Transverse colon (tissue), 4 donors: Measurements from ENCODE around the gene ZNF407. TPM values are rescaled to one million over a fixed set of nuclear protein-coding genes. Genes with fewer than 3 reads are reported as not detected.

Experiments
- DNase-seq: peaks from one replicate; pipeline ENCODE4 v3.0.0-alpha.2; 2019
- H3K27ac ChIP-seq, 4 donors: fragments of 200-600 bp; sonication (generic); 2 replicates each; pipeline ENCODE4 v1.5.1; 2016 to 2018; ENCODE audit warnings: inconsistent platforms in 4 of 4
- H3K27me3 ChIP-seq: fragments of 200-600 bp; sonication (generic); 2 replicates; pipeline ENCODE4 v1.5.1; 2017; ENCODE audit warnings: inconsistent platforms
- H3K36me3 ChIP-seq, 4 donors: fragments of 200-600 bp; sonication (generic); 2 replicates each; pipeline ENCODE4 v1.5.1; 2017 to 2019; ENCODE audit warnings: inconsistent platforms in 4 of 4
- H3K4me1 ChIP-seq, 4 donors: fragments of 200-600 bp; sonication (generic); 2 replicates each; pipeline ENCODE4 v1.5.1; 2017 to 2020; ENCODE audit warnings: inconsistent platforms in 4 of 4
- H3K4me3 ChIP-seq, 4 donors: fragments of 200-600 bp; sonication (generic); 1 replicate in 1 of 4; 2 replicates in 3 of 4; pipeline versions ENCODE4 v1.5.1 to v1.6.1; 2017 to 2019; ENCODE audit warnings: inconsistent platforms in 4 of 4
- H3K9me3 ChIP-seq, 2 donors: fragments of 200-600 bp; sonication (generic); 2 replicates each; pipeline ENCODE4 v1.5.1; 2017 to 2019; ENCODE audit warnings: inconsistent platforms in 2 of 2
- EP300 ChIP-seq: sonication (generic); formaldehyde crosslinking; IDR thresholded peaks from one replicate; pipeline ENCODE4 v1.6.1; 2017; ENCODE audit warnings: antibody characterized with exemption, low read depth
- POLR2A ChIP-seq: fragments of 450-650 bp; IDR thresholded peaks from one replicate; pipeline ENCODE4 v1.6.1; 2016; ENCODE audit warnings: antibody characterized with exemption, mild to moderate bottlenecking, moderate library complexity
- POLR2AphosphoS5 ChIP-seq, 3 donors: sonication (generic); formaldehyde crosslinking; IDR thresholded peaks; one replicate each; pipeline ENCODE4 v1.6.1; 2016; ENCODE audit warnings: antibody characterized with exemption in 3 of 3
- WGBS, 2 donors: methylation state at CpG; one replicate each; pipeline ENCODE4 v1.1.5; 2018; ENCODE audit warnings: low coverage in 1 of 2; 5-methylcytosine and 5-hydroxymethylcytosine counted together
- in situ Hi-C, 4 donors: fragments of 200-750 bp; cut with MboI; loops; one replicate each; pipeline versions ENCODE4 v1.15.0 to v1.15.1; 2017; ENCODE audit warnings: low sequenced_read_pairs in 3 of 4, low pct_ligation_motif_present in 1 of 4, low pct_unique_long_range_greater_than_20kb in 1 of 4
- intact Hi-C: fragments of 100-400 bp; cut with DNase I; formaldehyde crosslinking; loops from one replicate; pipeline ENCODE4 v1.15.1; 2023; ENCODE audit warnings: low total_unique reads
- total RNA-seq, 4 donors: library from RNA; depleted of rRNA; stranded (reverse); fragments of >200 nt; gene quantifications; one replicate each; pipeline ENCODE4 v1.1.0, GENCODE V29; 2016
- TF ChIP-seq, protein P1 (sequence below), 5 experiments: fragments of 200-600 bp in 3 of 5; fragments of 450-650 bp in 2 of 5; sonication (generic) in 3 of 5; IDR thresholded peaks; 1 replicate in 2 of 5; 2 replicates in 3 of 5; pipeline ENCODE4 v1.5.1; 2016 to 2017; ENCODE audit warnings: antibody characterized with exemption in 5 of 5, inconsistent platforms in 3 of 5, mild to moderate bottlenecking in 2 of 5, moderate library complexity in 1 of 5

Gene ZNF407
- total RNA-seq, 4 donors from 2014 or later, result 13.5 to 24.1 (median 20.1) TPM

DNA sequence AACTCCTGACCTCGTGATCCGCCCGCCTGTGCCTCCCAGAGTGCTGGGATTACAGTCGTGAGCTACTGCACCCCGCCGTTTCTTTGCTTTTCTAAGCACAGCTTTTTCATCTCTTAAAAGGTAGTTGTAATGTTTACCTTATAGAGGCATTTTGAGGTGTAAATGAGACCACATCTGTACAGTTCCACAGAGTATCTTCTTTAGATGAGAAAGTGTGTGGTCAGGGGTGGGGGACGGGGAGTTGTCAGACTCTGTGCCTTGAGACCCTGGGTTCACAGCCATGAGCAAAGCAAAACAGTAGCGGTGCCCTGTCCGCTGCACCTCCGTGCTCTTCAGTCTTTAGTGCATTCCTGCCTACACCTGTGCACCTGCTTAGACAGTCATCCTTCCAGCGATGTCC lies 251.6 kb downstream of the ZNF407 start:
- DNase-seq, result no peak
- TF ChIP-seq POLR2A (no peak), EP300 (no peak), POLR2AphosphoS5 (IDR thresholded peaks at IDR 0.05) (no peak)
- TF ChIP-seq, protein P1, sequence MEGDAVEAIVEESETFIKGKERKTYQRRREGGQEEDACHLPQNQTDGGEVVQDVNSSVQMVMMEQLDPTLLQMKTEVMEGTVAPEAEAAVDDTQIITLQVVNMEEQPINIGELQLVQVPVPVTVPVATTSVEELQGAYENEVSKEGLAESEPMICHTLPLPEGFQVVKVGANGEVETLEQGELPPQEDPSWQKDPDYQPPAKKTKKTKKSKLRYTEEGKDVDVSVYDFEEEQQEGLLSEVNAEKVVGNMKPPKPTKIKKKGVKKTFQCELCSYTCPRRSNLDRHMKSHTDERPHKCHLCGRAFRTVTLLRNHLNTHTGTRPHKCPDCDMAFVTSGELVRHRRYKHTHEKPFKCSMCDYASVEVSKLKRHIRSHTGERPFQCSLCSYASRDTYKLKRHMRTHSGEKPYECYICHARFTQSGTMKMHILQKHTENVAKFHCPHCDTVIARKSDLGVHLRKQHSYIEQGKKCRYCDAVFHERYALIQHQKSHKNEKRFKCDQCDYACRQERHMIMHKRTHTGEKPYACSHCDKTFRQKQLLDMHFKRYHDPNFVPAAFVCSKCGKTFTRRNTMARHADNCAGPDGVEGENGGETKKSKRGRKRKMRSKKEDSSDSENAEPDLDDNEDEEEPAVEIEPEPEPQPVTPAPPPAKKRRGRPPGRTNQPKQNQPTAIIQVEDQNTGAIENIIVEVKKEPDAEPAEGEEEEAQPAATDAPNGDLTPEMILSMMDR (IDR thresholded peaks at IDR 0.05), result no peak
- Histone ChIP-seq H3K4me3 (no peak overlapping the region), H3K27me3 (no peaks in the 10 kb centered on the region), H3K36me3 (no peaks in the 10 kb centered on the region), H3K9me3 (no peaks in the 10 kb centered on the region), H3K27ac (no peak overlapping the region), H3K4me1 (no peaks in the 10 kb centered on the region)
- intact Hi-C loops (no loop called here), in situ Hi-C loops (no loop called here)
- 91 to 100% methylated on average over 3 to 11 of the region's 11 CpGs for WGBS, 2 donors

DNA sequence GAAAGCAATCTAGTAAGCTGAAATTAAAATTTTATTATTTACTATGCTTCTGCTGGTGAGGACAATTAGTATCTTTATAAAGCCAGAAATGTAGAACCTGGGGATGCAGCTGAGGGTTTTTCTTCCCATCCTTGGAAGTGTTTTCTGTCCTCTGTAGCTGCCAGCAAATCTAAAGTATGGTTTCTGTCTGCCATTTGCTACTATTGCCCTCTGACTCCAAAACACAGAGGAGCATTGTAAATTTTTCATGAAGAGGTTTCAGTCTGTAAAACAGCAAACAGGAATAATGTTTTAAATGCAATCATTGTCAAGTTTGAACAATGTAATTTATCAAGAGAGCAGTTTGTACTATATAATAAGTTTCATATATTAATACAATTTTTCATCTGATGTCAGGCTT lies 258.8 kb downstream of the ZNF407 start:
- no peaks in the 10 kb centered on the region for H3K27me3 ChIP-seq
- in situ Hi-C loops (no loop called here), intact Hi-C loops (no loop called here)
- H3K4me1 ChIP-seq, result no peaks in the 10 kb centered on the region
- TF ChIP-seq EP300 (no peak), POLR2AphosphoS5 (IDR thresholded peaks at IDR 0.05) (no peak), POLR2A (no peak)
- TF ChIP-seq, protein P1 (IDR thresholded peaks at IDR 0.05), result no peak
- no peak overlapping the region for H3K4me3 ChIP-seq
- no peaks in the 10 kb centered on the region for H3K36me3 ChIP-seq
- DNase-seq, result no peak
- H3K9me3 ChIP-seq, result no peaks in the 10 kb centered on the region
- no peak overlapping the region for H3K27ac ChIP-seq

DNA sequence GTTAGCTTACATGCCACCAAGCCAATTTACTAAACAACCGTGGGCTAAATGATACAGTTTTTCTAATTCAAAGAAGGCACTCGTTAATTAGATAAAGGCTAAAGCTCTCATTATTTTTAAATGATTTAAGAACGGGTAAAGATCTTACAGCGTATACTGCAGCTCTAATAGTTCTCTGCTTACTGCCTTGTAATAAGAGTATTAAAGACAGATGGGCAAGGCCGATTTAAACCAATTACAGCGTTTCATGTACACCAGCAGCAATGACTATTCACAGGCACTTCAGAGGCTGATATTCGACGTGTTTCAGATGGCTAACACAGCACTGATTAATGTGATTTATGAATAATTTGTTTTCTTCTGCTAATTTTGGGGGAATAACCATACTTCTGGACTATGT lies 259.3 kb downstream of the ZNF407 start:
- intact Hi-C loops (no loop called here), in situ Hi-C loops (no loop called here)
- no peak overlapping the region for H3K27ac ChIP-seq
- no peaks in the 10 kb centered on the region for H3K4me1 ChIP-seq
- TF ChIP-seq, protein P1 (IDR thresholded peaks at IDR 0.05), result no peak
- TF ChIP-seq EP300 (no peak), POLR2AphosphoS5 (IDR thresholded peaks at IDR 0.05) (no peak), POLR2A (no peak)
- H3K9me3 ChIP-seq, result no peaks in the 10 kb centered on the region
- no peaks in the 10 kb centered on the region for H3K36me3 ChIP-seq
- no peak overlapping the region for H3K4me3 ChIP-seq
- H3K27me3 ChIP-seq, result no peaks in the 10 kb centered on the region
- 79 to 85% methylated on average over 8 of the region's 8 CpGs for WGBS, 2 donors
- DNase-seq, result no peak

DNA sequence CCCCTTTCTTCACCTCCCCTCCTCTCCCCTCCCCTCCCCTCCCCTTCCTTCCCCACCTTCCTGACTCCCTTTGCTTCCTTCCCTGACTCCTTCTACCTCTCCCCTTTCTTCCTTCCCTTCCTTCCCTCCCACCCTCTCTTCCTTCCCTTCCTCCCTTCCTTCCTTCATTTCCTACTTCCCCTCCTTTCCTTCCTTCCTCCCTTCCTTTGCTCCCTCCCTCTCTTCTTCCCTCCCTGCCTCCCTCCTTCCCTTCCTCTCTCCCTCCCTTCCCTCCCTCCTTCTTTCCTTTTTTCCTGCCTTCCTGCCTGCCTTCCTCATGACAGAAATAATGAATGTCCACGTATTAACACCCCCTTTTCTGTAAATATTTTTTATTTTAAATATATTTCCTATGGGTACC lies 260.2 kb downstream of the ZNF407 start:
- intact Hi-C loops, result no loop called here
- Histone ChIP-seq H3K27me3 (no peaks in the 10 kb centered on the region), H3K4me3 (no peak overlapping the region), H3K4me1 (no peaks in the 10 kb centered on the region), H3K36me3 (no peaks in the 10 kb centered on the region), H3K9me3 (no peaks in the 10 kb centered on the region), H3K27ac (no peak overlapping the region)
- WGBS, 2 donors, result 87 to 100% methylated on average over 1 of the region's 1 CpG
- TF ChIP-seq EP300 (no peak), POLR2A (no peak), POLR2AphosphoS5 (IDR thresholded peaks at IDR 0.05) (no peak)
- TF ChIP-seq, protein P1 (IDR thresholded peaks at IDR 0.05), result no peak
- no peak for DNase-seq
- in situ Hi-C loops, result no loop called here
